ENCODE measurements around the gene CD207.

CD207 gene

GRCh38 chr2:70827388-70827787 lies 8.2 kb downstream of the CD207 start:
- H3K79me1 ChIP-seq (ENCODE audit: low read depth, low read length) = no peaks in the 10 kb centered on the region
- H3K9ac ChIP-seq (ENCODE audit: low read depth, low read length, poor library complexity) = no peak overlapping the region
- no peak overlapping the region for H2AK5ac ChIP-seq (ENCODE audit: low read depth, low read length)
- no CpG with 5 or more reads among the region's 5 CpGs for WGBS, 2 donors (ENCODE audit: extremely low coverage in 2 of 2, insufficient read length in 2 of 2, insufficient replicate concordance in 1 of 2)
- no peaks in the 10 kb centered on the region for H3K36me3 ChIP-seq (replicated peaks in 1 of 2; ENCODE audit: control insufficient read depth in 2 of 2, insufficient read depth in 2 of 2, low read length in 2 of 2)
- no peak overlapping the region for H3K4ac ChIP-seq (ENCODE audit: low read length)
- DNase-seq (ENCODE audit: low spot score) = no peak
- H3K14ac ChIP-seq (ENCODE audit: low read length) = no peak overlapping the region
- H2BK12ac ChIP-seq (ENCODE audit: low read length) = no peak overlapping the region
- no peak overlapping the region for H4K91ac ChIP-seq (ENCODE audit: low read depth, low read length, poor library complexity)
- no peak overlapping the region for H2AFZ ChIP-seq (ENCODE audit: low read length)
- H3K4me1 ChIP-seq (ENCODE audit: control insufficient read depth in 2 of 2, insufficient read depth in 1 of 2, low read depth in 1 of 2, low read length in 2 of 2) = peaks cover 0 to 6% of the 10 kb centered on the region in 2 donors
- H2BK15ac ChIP-seq (ENCODE audit: low read length) = no peak overlapping the region
- no peak overlapping the region for H2BK5ac ChIP-seq (ENCODE audit: low read length)
- no peak overlapping the region for H3K27ac ChIP-seq (replicated peaks; ENCODE audit: low read length)
- H3K18ac ChIP-seq (ENCODE audit: low read length) = no peak overlapping the region
- no peak overlapping the region for H3K4me3 ChIP-seq (ENCODE audit: low read length in 2 of 2)
- H2BK120ac ChIP-seq (ENCODE audit: low read depth, low read length) = no peak overlapping the region
- peaks cover 0 to 23% (median 0%) of the 10 kb centered on the region in 3 experiments for H3K27me3 ChIP-seq (ENCODE audit: control insufficient read depth in 3 of 3, insufficient read depth in 3 of 3, low read depth in 1 of 3, low read length in 3 of 3)
- H3K9me3 ChIP-seq (replicated peaks in 1 of 2; ENCODE audit: control insufficient read depth in 2 of 2, insufficient read depth in 1 of 2, low read depth in 1 of 2, low read length in 2 of 2) = no peaks in the 10 kb centered on the region
- H3K23ac ChIP-seq (ENCODE audit: low read depth, low read length, poor library complexity) = no peak overlapping the region
- no peak overlapping the region for H3K4me2 ChIP-seq (ENCODE audit: insufficient read depth, low read length, poor library complexity, severe bottlenecking)
- no peak overlapping the region for H4K8ac ChIP-seq (ENCODE audit: low read depth, low read length)

GRCh38 chr2:70826696-70827350 lies 8.8 kb downstream of the CD207 start:
- Histone ChIP-seq H3K27me3 (ENCODE audit: control insufficient read depth in 3 of 3, insufficient read depth in 3 of 3, low read depth in 1 of 3, low read length in 3 of 3) (peaks cover 0 to 23% (median 0%) of the 10 kb centered on the region in 3 experiments), H3K4me1 (ENCODE audit: control insufficient read depth in 2 of 2, insufficient read depth in 1 of 2, low read depth in 1 of 2, low read length in 2 of 2) (peaks cover 0 to 6% of the 10 kb centered on the region in 2 donors), H2BK12ac (ENCODE audit: low read length) (no peak overlapping the region), H2AFZ (ENCODE audit: low read length) (no peak overlapping the region), H2BK120ac (ENCODE audit: low read depth, low read length) (no peak overlapping the region), H3K36me3 (replicated peaks in 1 of 2; ENCODE audit: control insufficient read depth in 2 of 2, insufficient read depth in 2 of 2, low read length in 2 of 2) (no peaks in the 10 kb centered on the region), H2BK15ac (ENCODE audit: low read length) (no peak overlapping the region), H3K23ac (ENCODE audit: low read depth, low read length, poor library complexity) (no peak overlapping the region), H4K91ac (ENCODE audit: low read depth, low read length, poor library complexity) (no peak overlapping the region), H3K79me1 (ENCODE audit: low read depth, low read length) (no peaks in the 10 kb centered on the region), H2AK5ac (ENCODE audit: low read depth, low read length) (no peak overlapping the region), H3K9ac (ENCODE audit: low read depth, low read length, poor library complexity) (no peak overlapping the region), H4K8ac (ENCODE audit: low read depth, low read length) (no peak overlapping the region), H3K4me2 (ENCODE audit: insufficient read depth, low read length, poor library complexity, severe bottlenecking) (no peak overlapping the region), H2BK5ac (ENCODE audit: low read length) (no peak overlapping the region), H3K4ac (ENCODE audit: low read length) (no peak overlapping the region), H3K14ac (ENCODE audit: low read length) (no peak overlapping the region), H3K18ac (ENCODE audit: low read length) (no peak overlapping the region), H3K4me3 (ENCODE audit: low read length in 2 of 2) (no peak overlapping the region), H3K9me3 (replicated peaks in 1 of 2; ENCODE audit: control insufficient read depth in 2 of 2, insufficient read depth in 1 of 2, low read depth in 1 of 2, low read length in 2 of 2) (no peaks in the 10 kb centered on the region), H3K27ac (replicated peaks; ENCODE audit: low read length) (no peak overlapping the region)
- no peak for DNase-seq (ENCODE audit: low spot score)
- WGBS, 2 donors (ENCODE audit: extremely low coverage in 2 of 2, insufficient read length in 2 of 2, insufficient replicate concordance in 1 of 2) = no CpG with 5 or more reads among the region's 4 CpGs

- Histone ChIP-seq H2BK5ac (ENCODE audit: low read length) (no peak overlapping the region), H3K4me1 (ENCODE audit: control insufficient read depth in 2 of 2, insufficient read depth in 1 of 2, low read depth in 1 of 2, low read length in 2 of 2) (peaks cover 0 to 3% of the 10 kb centered on the region in 2 donors), H3K18ac (ENCODE audit: low read length) (no peak overlapping the region), H2AK5ac (ENCODE audit: low read depth, low read length) (no peak overlapping the region), H3K4me2 (ENCODE audit: insufficient read depth, low read length, poor library complexity, severe bottlenecking) (no peak overlapping the region), H2BK12ac (ENCODE audit: low read length) (no peak overlapping the region), H3K4me3 (ENCODE audit: low read length in 2 of 2) (no peak overlapping the region), H2AFZ (ENCODE audit: low read length) (no peak overlapping the region), H4K91ac (ENCODE audit: low read depth, low read length, poor library complexity) (no peak overlapping the region), H3K27ac (replicated peaks; ENCODE audit: low read length) (no peak overlapping the region), H3K23ac (ENCODE audit: low read depth, low read length, poor library complexity) (no peak overlapping the region), H3K14ac (ENCODE audit: low read length) (no peak overlapping the region), H3K9me3 (replicated peaks in 1 of 2; ENCODE audit: control insufficient read depth in 2 of 2, insufficient read depth in 1 of 2, low read depth in 1 of 2, low read length in 2 of 2) (no peaks in the 10 kb centered on the region), H2BK15ac (ENCODE audit: low read length) (no peak overlapping the region), H3K27me3 (ENCODE audit: control insufficient read depth in 3 of 3, insufficient read depth in 3 of 3, low read depth in 1 of 3, low read length in 3 of 3) (peaks cover 0 to 30% (median 0%) of the 10 kb centered on the region in 3 experiments), H3K4ac (ENCODE audit: low read length) (no peak overlapping the region), H3K79me1 (ENCODE audit: low read depth, low read length) (no peaks in the 10 kb centered on the region), H2BK120ac (ENCODE audit: low read depth, low read length) (no peak overlapping the region), H3K36me3 (replicated peaks in 1 of 2; ENCODE audit: control insufficient read depth in 2 of 2, insufficient read depth in 2 of 2, low read length in 2 of 2) (no peaks in the 10 kb centered on the region), H4K8ac (ENCODE audit: low read depth, low read length) (no peak overlapping the region), H3K9ac (ENCODE audit: low read depth, low read length, poor library complexity) (no peak overlapping the region)
- DNase-seq (ENCODE audit: low spot score) = no peak
- WGBS, 2 donors (ENCODE audit: extremely low coverage in 2 of 2, insufficient read length in 2 of 2, insufficient replicate concordance in 1 of 2) = no CpG with 5 or more reads among the region's 5 CpGs
Measured at GRCh38 chr2:70823249-70823648, 12.4 kb downstream of the CD207 start.

- H2AFZ ChIP-seq (ENCODE audit: low read length) = no peak overlapping the region
- peaks cover 0 to 33% (median 0%) of the 10 kb centered on the region in 3 experiments for H3K27me3 ChIP-seq (ENCODE audit: control insufficient read depth in 3 of 3, insufficient read depth in 3 of 3, low read depth in 1 of 3, low read length in 3 of 3)
- DNase-seq (ENCODE audit: low spot score) = no peak
- H3K14ac ChIP-seq (ENCODE audit: low read length) = no peak overlapping the region
- H3K9me3 ChIP-seq (replicated peaks in 1 of 2; ENCODE audit: control insufficient read depth in 2 of 2, insufficient read depth in 1 of 2, low read depth in 1 of 2, low read length in 2 of 2) = no peaks in the 10 kb centered on the region
- no peak overlapping the region for H3K23ac ChIP-seq (ENCODE audit: low read depth, low read length, poor library complexity)
- no peak overlapping the region for H3K4me2 ChIP-seq (ENCODE audit: insufficient read depth, low read length, poor library complexity, severe bottlenecking)
- H3K18ac ChIP-seq (ENCODE audit: low read length) = no peak overlapping the region
- no peak overlapping the region for H2BK120ac ChIP-seq (ENCODE audit: low read depth, low read length)
- H3K9ac ChIP-seq (ENCODE audit: low read depth, low read length, poor library complexity) = no peak overlapping the region
- H2BK5ac ChIP-seq (ENCODE audit: low read length) = no peak overlapping the region
- H3K79me1 ChIP-seq (ENCODE audit: low read depth, low read length) = no peaks in the 10 kb centered on the region
- no CpG with 5 or more reads among the region's 8 CpGs for WGBS, 2 donors (ENCODE audit: extremely low coverage in 2 of 2, insufficient read length in 2 of 2, insufficient replicate concordance in 1 of 2)
- no peak overlapping the region for H4K8ac ChIP-seq (ENCODE audit: low read depth, low read length)
- H4K91ac ChIP-seq (ENCODE audit: low read depth, low read length, poor library complexity) = no peak overlapping the region
- H3K4me1 ChIP-seq (ENCODE audit: control insufficient read depth in 2 of 2, insufficient read depth in 1 of 2, low read depth in 1 of 2, low read length in 2 of 2) = no peaks in the 10 kb centered on the region
- H3K36me3 ChIP-seq (replicated peaks in 1 of 2; ENCODE audit: control insufficient read depth in 2 of 2, insufficient read depth in 2 of 2, low read length in 2 of 2) = no peaks in the 10 kb centered on the region
- no peak overlapping the region for H2AK5ac ChIP-seq (ENCODE audit: low read depth, low read length)
- H3K4me3 ChIP-seq (ENCODE audit: low read length in 2 of 2) = no peak overlapping the region
- no peak overlapping the region for H3K27ac ChIP-seq (replicated peaks; ENCODE audit: low read length)
- H2BK15ac ChIP-seq (ENCODE audit: low read length) = no peak overlapping the region
- no peak overlapping the region for H3K4ac ChIP-seq (ENCODE audit: low read length)
- H2BK12ac ChIP-seq (ENCODE audit: low read length) = no peak overlapping the region
Measured at GRCh38 chr2:70822843-70823242, 12.8 kb downstream of the CD207 start.
